Measurements from ENCODE around the gene HPF1. TPM values are rescaled to one million over a fixed set of nuclear protein-coding genes. Genes with fewer than 3 reads are reported as not detected.

The HPF1 gene
- total and polyA plus RNA-seq, 2 of the 13 experiments (the other 11 are each of a cell fraction or from before 2014, with no cell fraction given) = 5.1 to 14.8 TPM

DNA sequence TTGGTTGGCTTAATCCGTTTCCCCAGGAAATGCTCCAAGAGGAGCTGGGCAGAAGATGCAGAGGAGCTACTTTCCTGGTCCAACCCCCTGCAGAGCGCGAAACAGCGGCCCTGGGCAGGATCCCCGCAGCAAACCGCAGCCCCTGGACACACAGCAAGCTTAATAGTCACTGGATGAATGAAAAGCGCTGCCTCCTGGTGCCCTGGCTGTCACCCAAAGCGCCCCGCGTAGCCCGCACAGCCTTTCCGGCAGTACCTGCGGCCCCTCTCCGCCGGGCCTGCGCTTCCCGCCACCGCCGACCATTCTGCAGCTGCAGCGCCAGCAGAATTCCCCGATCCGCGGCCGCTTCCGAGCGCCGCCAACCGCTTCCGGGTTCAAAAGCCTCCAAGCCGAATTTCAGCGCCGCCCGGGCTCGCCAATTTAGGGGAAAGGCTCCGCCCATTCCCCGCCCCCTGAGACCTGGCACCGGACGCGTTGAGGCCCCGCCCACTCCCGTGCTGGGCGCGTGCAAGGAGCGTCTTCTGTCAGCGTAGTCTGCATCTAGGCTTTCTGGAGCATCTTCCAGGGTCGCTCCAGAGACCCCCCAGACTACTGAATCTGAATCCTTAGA lies at the start of gene HPF1 (continued):
- TF ChIP-seq, protein P1, sequence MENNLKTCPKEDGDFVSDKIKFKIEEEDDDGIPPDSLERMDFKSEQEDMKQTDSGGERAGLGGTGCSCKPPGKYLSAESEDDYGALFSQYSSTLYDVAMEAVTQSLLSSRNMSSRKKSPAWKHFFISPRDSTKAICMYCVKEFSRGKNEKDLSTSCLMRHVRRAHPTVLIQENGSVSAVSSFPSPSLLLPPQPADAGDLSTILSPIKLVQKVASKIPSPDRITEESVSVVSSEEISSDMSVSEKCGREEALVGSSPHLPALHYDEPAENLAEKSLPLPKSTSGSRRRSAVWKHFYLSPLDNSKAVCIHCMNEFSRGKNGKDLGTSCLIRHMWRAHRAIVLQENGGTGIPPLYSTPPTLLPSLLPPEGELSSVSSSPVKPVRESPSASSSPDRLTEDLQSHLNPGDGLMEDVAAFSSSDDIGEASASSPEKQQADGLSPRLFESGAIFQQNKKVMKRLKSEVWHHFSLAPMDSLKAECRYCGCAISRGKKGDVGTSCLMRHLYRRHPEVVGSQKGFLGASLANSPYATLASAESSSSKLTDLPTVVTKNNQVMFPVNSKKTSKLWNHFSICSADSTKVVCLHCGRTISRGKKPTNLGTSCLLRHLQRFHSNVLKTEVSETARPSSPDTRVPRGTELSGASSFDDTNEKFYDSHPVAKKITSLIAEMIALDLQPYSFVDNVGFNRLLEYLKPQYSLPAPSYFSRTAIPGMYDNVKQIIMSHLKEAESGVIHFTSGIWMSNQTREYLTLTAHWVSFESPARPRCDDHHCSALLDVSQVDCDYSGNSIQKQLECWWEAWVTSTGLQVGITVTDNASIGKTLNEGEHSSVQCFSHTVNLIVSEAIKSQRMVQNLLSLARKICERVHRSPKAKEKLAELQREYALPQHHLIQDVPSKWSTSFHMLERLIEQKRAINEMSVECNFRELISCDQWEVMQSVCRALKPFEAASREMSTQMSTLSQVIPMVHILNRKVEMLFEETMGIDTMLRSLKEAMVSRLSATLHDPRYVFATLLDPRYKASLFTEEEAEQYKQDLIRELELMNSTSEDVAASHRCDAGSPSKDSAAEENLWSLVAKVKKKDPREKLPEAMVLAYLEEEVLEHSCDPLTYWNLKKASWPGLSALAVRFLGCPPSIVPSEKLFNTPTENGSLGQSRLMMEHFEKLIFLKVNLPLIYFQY (CRISPR knock-in tag; IDR thresholded peaks at IDR 0.05; ENCODE audit: borderline replicate concordance) = peak; percentile 57; the same call in 1 of the 2 replicates
- TF ChIP-seq ZNF605 (CRISPR knock-in tag; IDR thresholded peaks at IDR 0.05) (peak; percentile 56; the same call in 1 of the 2 replicates), PLRG1 (conservative IDR thresholded peaks at IDR 0.05) (no peak), HNRNPH1 (optimal IDR thresholded peaks at IDR 0.05; ENCODE audit: low read depth, low read length) (no peak), ZNF12 (CRISPR knock-in tag; IDR thresholded peaks at IDR 0.05) (0 out of 2 replicates have a peak, but pooled peaks have one; percentile 9), REL (CRISPR knock-in tag; conservative IDR thresholded peaks at IDR 0.05) (no peak), KLF11 (CRISPR knock-in tag; IDR thresholded peaks at IDR 0.05) (0 out of 2 replicates have a peak, but pooled peaks have one; percentile 26), ZNF883 (CRISPR knock-in tag; IDR thresholded peaks at IDR 0.05; ENCODE audit: not compliant biosample characterization) (no peak), ZNF3 (CRISPR knock-in tag; IDR thresholded peaks at IDR 0.05) (no peak), ZNF615 (CRISPR knock-in tag; IDR thresholded peaks at IDR 0.05; ENCODE audit: borderline replicate concordance) (no peak), TEAD3 (CRISPR knock-in tag; optimal IDR thresholded peaks at IDR 0.05; ENCODE audit: borderline replicate concordance) (peak; percentile 36), MYNN (CRISPR knock-in tag; IDR thresholded peaks at IDR 0.05; ENCODE audit: low read depth) (0 out of 2 replicates have a peak, but pooled peaks have one; percentile 51), ZNF703 (CRISPR knock-in tag; IDR thresholded peaks at IDR 0.05; ENCODE audit: borderline replicate concordance) (no peak)
- TF ChIP-seq, protein P2, sequence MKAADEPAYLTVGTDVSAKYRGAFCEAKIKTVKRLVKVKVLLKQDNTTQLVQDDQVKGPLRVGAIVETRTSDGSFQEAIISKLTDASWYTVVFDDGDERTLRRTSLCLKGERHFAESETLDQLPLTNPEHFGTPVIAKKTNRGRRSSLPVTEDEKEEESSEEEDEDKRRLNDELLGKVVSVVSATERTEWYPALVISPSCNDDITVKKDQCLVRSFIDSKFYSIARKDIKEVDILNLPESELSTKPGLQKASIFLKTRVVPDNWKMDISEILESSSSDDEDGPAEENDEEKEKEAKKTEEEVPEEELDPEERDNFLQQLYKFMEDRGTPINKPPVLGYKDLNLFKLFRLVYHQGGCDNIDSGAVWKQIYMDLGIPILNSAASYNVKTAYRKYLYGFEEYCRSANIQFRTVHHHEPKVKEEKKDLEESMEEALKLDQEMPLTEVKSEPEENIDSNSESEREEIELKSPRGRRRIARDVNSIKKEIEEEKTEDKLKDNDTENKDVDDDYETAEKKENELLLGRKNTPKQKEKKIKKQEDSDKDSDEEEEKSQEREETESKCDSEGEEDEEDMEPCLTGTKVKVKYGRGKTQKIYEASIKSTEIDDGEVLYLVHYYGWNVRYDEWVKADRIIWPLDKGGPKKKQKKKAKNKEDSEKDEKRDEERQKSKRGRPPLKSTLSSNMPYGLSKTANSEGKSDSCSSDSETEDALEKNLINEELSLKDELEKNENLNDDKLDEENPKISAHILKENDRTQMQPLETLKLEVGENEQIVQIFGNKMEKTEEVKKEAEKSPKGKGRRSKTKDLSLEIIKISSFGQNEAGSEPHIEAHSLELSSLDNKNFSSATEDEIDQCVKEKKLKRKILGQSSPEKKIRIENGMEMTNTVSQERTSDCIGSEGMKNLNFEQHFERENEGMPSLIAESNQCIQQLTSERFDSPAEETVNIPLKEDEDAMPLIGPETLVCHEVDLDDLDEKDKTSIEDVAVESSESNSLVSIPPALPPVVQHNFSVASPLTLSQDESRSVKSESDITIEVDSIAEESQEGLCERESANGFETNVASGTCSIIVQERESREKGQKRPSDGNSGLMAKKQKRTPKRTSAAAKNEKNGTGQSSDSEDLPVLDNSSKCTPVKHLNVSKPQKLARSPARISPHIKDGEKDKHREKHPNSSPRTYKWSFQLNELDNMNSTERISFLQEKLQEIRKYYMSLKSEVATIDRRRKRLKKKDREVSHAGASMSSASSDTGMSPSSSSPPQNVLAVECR (CRISPR knock-in tag; IDR thresholded peaks at IDR 0.05; ENCODE audit: borderline replicate concordance) = peak; percentile 92
- TF ChIP-seq, protein P3, sequence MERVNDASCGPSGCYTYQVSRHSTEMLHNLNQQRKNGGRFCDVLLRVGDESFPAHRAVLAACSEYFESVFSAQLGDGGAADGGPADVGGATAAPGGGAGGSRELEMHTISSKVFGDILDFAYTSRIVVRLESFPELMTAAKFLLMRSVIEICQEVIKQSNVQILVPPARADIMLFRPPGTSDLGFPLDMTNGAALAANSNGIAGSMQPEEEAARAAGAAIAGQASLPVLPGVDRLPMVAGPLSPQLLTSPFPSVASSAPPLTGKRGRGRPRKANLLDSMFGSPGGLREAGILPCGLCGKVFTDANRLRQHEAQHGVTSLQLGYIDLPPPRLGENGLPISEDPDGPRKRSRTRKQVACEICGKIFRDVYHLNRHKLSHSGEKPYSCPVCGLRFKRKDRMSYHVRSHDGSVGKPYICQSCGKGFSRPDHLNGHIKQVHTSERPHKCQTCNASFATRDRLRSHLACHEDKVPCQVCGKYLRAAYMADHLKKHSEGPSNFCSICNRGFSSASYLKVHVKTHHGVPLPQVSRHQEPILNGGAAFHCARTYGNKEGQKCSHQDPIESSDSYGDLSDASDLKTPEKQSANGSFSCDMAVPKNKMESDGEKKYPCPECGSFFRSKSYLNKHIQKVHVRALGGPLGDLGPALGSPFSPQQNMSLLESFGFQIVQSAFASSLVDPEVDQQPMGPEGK (CRISPR knock-in tag; IDR thresholded peaks at IDR 0.05) = peak; percentile 63

Measured in HepG2 (cell line).